Thyroid gland (tissue), 4 donors: Measurements from ENCODE around the gene EVC.

Experiments used
- CTCF ChIP-seq, 6 experiments: fragments of 200-600 bp in 3 of 6; fragments of 450-650 bp in 3 of 6; sonication (generic) in 3 of 6; IDR thresholded peaks; one replicate each; pipeline ENCODE4 v1.5.1; 2016 to 2019; ENCODE audit warnings: antibody characterized with exemption in 6 of 6, mild to moderate bottlenecking in 2 of 6, inconsistent platforms in 1 of 6, moderate library complexity in 1 of 6
- POLR2A ChIP-seq, 2 donors: fragments of 450-650 bp; IDR thresholded peaks; one replicate each; pipeline ENCODE4 v1.6.1; 2017; ENCODE audit warnings: antibody characterized with exemption in 2 of 2, mild to moderate bottlenecking in 2 of 2, moderate library complexity in 1 of 2

GRCh38 chr4:5689065-5689464 is 21.9 kb upstream of the EVC start:
- no peak for TF ChIP-seq CTCF (IDR thresholded peaks at IDR 0.05)
- no peak for TF ChIP-seq POLR2A (IDR thresholded peaks at IDR 0.05)
